K562 (cell line): Measurements from ENCODE around the gene NPIPA7. TPM values are rescaled to one million over a fixed set of nuclear protein-coding genes. Genes with fewer than 3 reads are reported as not detected.
"Not testable (repeated sequence)": the region's sequence is repeated elsewhere in the genome, so short reads cannot be mapped to it uniquely, and the experiment has no call there.

Experiments used
- ATAC-seq: fragments of 200-7000 bp; cut with Tn5 transposase; 3 replicates; pipeline ENCODE4 v1.9.1; 2020; ENCODE audit warnings: moderate library complexity
- Bru-seq: library from RNA; stranded (reverse); fragments of 400-500 nt; gene quantifications from one replicate; lab custom pipeline; 2021; lab: Mats Ljungman, UMichigan
- BruChase-seq, 2 experiments: library from RNA; stranded (reverse); fragments of 400-500 nt; gene quantifications; one replicate each; lab custom pipeline; 2021; lab: Mats Ljungman, UMichigan
- BruUV-seq: library from RNA; stranded (reverse); fragments of 400-500 nt; replicated peaks from 2 replicates; lab custom pipeline; 2021; lab: Mats Ljungman, UMichigan
- CTCF ChIA-PET: fragments of 300-600 bp; formaldehyde crosslinking; extraction: SDS; loops from one replicate; lab custom pipeline; 2021; ENCODE audit warnings: low intra/inter-chr PET ratio; lab: Yijun Ruan, JAX
- POLR2A ChIA-PET: fragments of 300-600, 350-650 bp; sonication (Branson Sonifier 250); formaldehyde crosslinking; extraction: SDS; loops from one replicate; lab custom pipeline; 2021; ENCODE audit warnings: antibody characterized with exemption, inconsistent platforms; lab: Yijun Ruan, JAX
- DNase-seq, 4 experiments: peaks; one replicate each; pipeline versions ENCODE4 v3.0.0 to v3.0.0-alpha.2; 2011 to 2018; ENCODE audit warnings: low spot score in 3 of 4, mixed read lengths in 3 of 4; ENCODE audit errors: extremely low read depth in 1 of 4
- FAIRE-seq: peaks from 2 replicates; lab custom pipeline; 2011; peaks lifted over from hg19 to GRCh38; lab: Jason Lieb, UNC
- H2AFZ ChIP-seq: 2 replicates; pipeline ENCODE4 v1.6.0; 2011; ENCODE audit warnings: low read depth, low read length, control low read depth, inconsistent platforms
- H3K27ac ChIP-seq: fragments of 200-600 bp; 3 replicates; pipeline ENCODE4 v1.8.0; 2011; ENCODE audit warnings: low read depth, mild to moderate bottlenecking, control low read depth, inconsistent platforms, low read length, moderate library complexity, mixed read lengths; ENCODE audit errors: extremely low read depth
- H3K27me3 ChIP-seq, 2 experiments: fragments of 300-600 bp in 1 of 2; 2 replicates in 1 of 2; 3 replicates in 1 of 2; pipeline versions ENCODE4 v1.6.0 to v1.8.0; 2011; ENCODE audit warnings: inconsistent platforms in 2 of 2, low read length in 2 of 2, mild to moderate bottlenecking in 1 of 2, mixed read lengths in 1 of 2, moderate library complexity in 1 of 2; ENCODE audit not compliant: control insufficient read depth in 2 of 2, insufficient read depth in 2 of 2
- H3K36me3 ChIP-seq: fragments of 300-600 bp; 3 replicates; pipeline ENCODE4 v1.8.0; 2011; ENCODE audit warnings: mild to moderate bottlenecking, low read length, inconsistent platforms; ENCODE audit not compliant: control insufficient read depth, insufficient read depth
- H3K4me1 ChIP-seq, 2 experiments: fragments of 200-600 bp in 1 of 2; replicated peaks in 1 of 2; 2 replicates in 1 of 2; 3 replicates in 1 of 2; pipeline versions ENCODE4 v1.5.1 to v1.8.0; 2011; ENCODE audit warnings: inconsistent platforms in 2 of 2, low read length in 2 of 2, mild to moderate bottlenecking in 1 of 2, mixed read lengths in 1 of 2, moderate library complexity in 1 of 2; ENCODE audit not compliant: control insufficient read depth in 2 of 2, insufficient read depth in 2 of 2
- H3K4me2 ChIP-seq: 2 replicates; pipeline ENCODE4 v1.6.1; 2011; ENCODE audit warnings: low read length, control low read depth, inconsistent platforms, mixed read lengths; ENCODE audit not compliant: insufficient read depth
- H3K4me3 ChIP-seq: fragments of 200-600 bp; sonication (generic), shearing (Covaris generic); 2 replicates; pipeline ENCODE4 v1.5.1; 2016; ENCODE audit warnings: control low read depth, inconsistent platforms
- H3K79me2 ChIP-seq: fragments of 200-600 bp; 3 replicates; pipeline ENCODE4 v1.8.0; 2011; ENCODE audit warnings: low read length, inconsistent platforms; ENCODE audit not compliant: control insufficient read depth, insufficient read depth
- H3K9ac ChIP-seq, 2 experiments: 2 replicates each; pipeline versions ENCODE4 v1.6.0 to v1.6.1; 2011; ENCODE audit warnings: low read depth in 2 of 2, low read length in 2 of 2, control low read depth in 1 of 2, inconsistent platforms in 1 of 2, mild to moderate bottlenecking in 1 of 2, mixed read lengths in 1 of 2; ENCODE audit not compliant: insufficient read depth in 1 of 2
- H3K9me1 ChIP-seq: one replicate; pipeline ENCODE4 v1.6.0; 2011; ENCODE audit warnings: inconsistent platforms, mild to moderate bottlenecking, low read length, moderate library complexity; ENCODE audit not compliant: control insufficient read depth, insufficient read depth
- H3K9me3 ChIP-seq: replicated peaks from 2 replicates; pipeline ENCODE4 v1.5.1; 2011; ENCODE audit warnings: low read depth, low read length, inconsistent platforms; ENCODE audit not compliant: control insufficient read depth, insufficient read depth
- H4K20me1 ChIP-seq: replicated peaks from 2 replicates; pipeline ENCODE4 v1.6.1; 2011; ENCODE audit warnings: low read length, inconsistent platforms, mixed read lengths; ENCODE audit not compliant: control insufficient read depth, insufficient read depth
- WGBS: fragments of 100-300 bp; shearing (Covaris generic); methylation state at CpG from one replicate; pipeline ENCODE4 v1.1.6; 2016; ENCODE audit warnings: low coverage, mixed read lengths; ENCODE audit not compliant: insufficient coverage; ENCODE audit errors: missing lambda C conversion rate; 5-methylcytosine and 5-hydroxymethylcytosine counted together
- in situ Hi-C: fragments of 300-500 bp; cut with MboI; formaldehyde crosslinking; loops from 4 replicates; pipeline ENCODE4 v1.15.0; 2018; ENCODE audit warnings: inconsistent platforms, mixed read lengths
- intact Hi-C: fragments of 100-400 bp; cut with micrococcal nuclease; formaldehyde crosslinking; loops from 2 replicates; pipeline ENCODE4 v1.14.2; 2022
- long read RNA-seq, 3 experiments: library from polyadenylated mRNA in 2 of 3; library from RNA in 1 of 3; unstranded in 2 of 3; stranded (forward) in 1 of 3; transcript quantifications; one replicate each; pipeline ENCODE4 v2.0.0, GENCODE V29; 2019 to 2022
- polyA minus RNA-seq, 3 experiments: library from RNA; depleted of rRNA, polyadenylated mRNA; stranded (reverse); fragments of >200 nt; gene quantifications; 2 replicates each; pipeline ENCODE4 v1.2.3, GENCODE V29; 2011
- polyA plus RNA-seq, 8 experiments: library from polyadenylated mRNA; depleted of rRNA in 4 of 8; stranded (reverse) in 5 of 8; unstranded in 3 of 8; fragments of >200 nt; fragmentation: Nextera tagmentation in 2 of 8; fragmentation: Illumina TruSeq in 1 of 8; extraction: Ambion mirVana in 2 of 8; extraction: Trizol in 1 of 8; gene quantifications; 2 replicates each; pipeline versions ENCODE4 v1.2.1 to v1.2.3, GENCODE V29; 2011 to 2014; ENCODE audit warnings: inconsistent platforms in 1 of 8, missing spikeins in 1 of 8
- total RNA-seq, 7 experiments: library from RNA; depleted of rRNA in 6 of 7; stranded (reverse); fragments of >200 nt in 6 of 7; fragmentation: Illumina TruSeq in 2 of 7; extraction: Trizol in 2 of 7; gene quantifications; 2 replicates each; pipeline versions ENCODE4 v1.2.1 to v1.2.3, GENCODE V29; 2011 to 2021; ENCODE audit warnings: low replicate concordance in 1 of 7

The NPIPA7 gene
- 54.7 and 103 TPM in 2 replicates for total RNA-seq (2011; cell fraction: chromatin; rRNA removed; ENCODE audit: low replicate concordance)
- 10.9 and 14.5 TPM in 2 replicates for total RNA-seq (2011; cell fraction: nucleolus; rRNA removed)
- total RNA-seq (2011; cell fraction: nucleoplasm; rRNA removed) = 39.4 and 42.4 TPM in 2 replicates
- total RNA-seq (2014; rRNA removed) = 0.86 and 2.2 TPM in 2 replicates
- 3.2 and 3.5 TPM in 2 replicates for total RNA-seq (2014; rRNA removed; fragmentation: Illumina TruSeq; extraction: Trizol)
- 4.4 and 5.4 TPM in 2 replicates for total RNA-seq (2015; rRNA removed; fragmentation: Illumina TruSeq; extraction: Trizol)
- total RNA-seq (2021) = 2.8 and 3.2 TPM in 2 replicates
- polyA plus RNA-seq (2011; rRNA removed) = 14.7 and 19.0 TPM in 2 replicates
- polyA plus RNA-seq (2011; cell fraction: cytosol; rRNA removed) = 7.9 and 9.6 TPM in 2 replicates
- polyA plus RNA-seq (2011; cell fraction: nucleus; rRNA removed) = 36.8 and 51.6 TPM in 2 replicates
- 7.1 and 13.3 TPM in 2 replicates for polyA plus RNA-seq (2012)
- 10.3 and 13.7 TPM in 2 replicates for polyA plus RNA-seq (2014; fragmentation: Illumina TruSeq; extraction: Trizol)
- polyA plus RNA-seq (2014; fragmentation: Nextera tagmentation; extraction: Ambion mirVana) = 1 to 10 TPM; 6.8 to 9.8 TPM
- polyA plus RNA-seq (2014; rRNA removed) = 2.5 and 4.3 TPM in 2 replicates
- polyA minus RNA-seq (2011; rRNA and poly(A)+ RNA removed) = 2.8 and 2.9 TPM in 2 replicates
- polyA minus RNA-seq (2011; cell fraction: cytosol; rRNA and poly(A)+ RNA removed) = not detected in 2 replicates
- polyA minus RNA-seq (2011; cell fraction: nucleus; rRNA and poly(A)+ RNA removed) = 0.40 and 2.3 TPM in 2 replicates
- percentile 19 among the genes with signal in this experiment for Bru-seq, nascent RNA
- BruChase-seq, experiment 1, labeled RNA remaining after a 2-hour chase = percentile 26 among the genes with signal in this experiment
- BruChase-seq, experiment 2, labeled RNA remaining after a 6-hour chase = percentile 31 among the genes with signal in this experiment
- long read RNA-seq, experiment 1 = 0 reads
- long read RNA-seq, experiment 2, partial matches to known transcripts = 2 of 3 reads
- long read RNA-seq, experiment 2, other reads (novel, unspliced or antisense) = 1 of 3 reads
- long read RNA-seq, experiment 3, partial matches to known transcripts = 0 of 2 reads
- long read RNA-seq, experiment 3, other reads (novel, unspliced or antisense) = 2 of 2 reads

GRCh38 chr16:16378840-16379239, at the start of gene NPIPA7:
NPIPA7 (plus strand) TSS chr16:16379140; CDS start chr16:16379245, 105 bp downstream.
- H3K79me2 ChIP-seq, H3K27me3 ChIP-seq, H3K4me1 ChIP-seq, H3K4me2 ChIP-seq, in situ Hi-C loops, H3K9me1 ChIP-seq, H3K9me3 ChIP-seq, H2AFZ ChIP-seq, POLR2A ChIA-PET, FAIRE-seq, DNase-seq, BruUV-seq, H3K9ac ChIP-seq, H4K20me1 ChIP-seq, CTCF ChIA-PET, ATAC-seq, H3K27ac ChIP-seq, H3K36me3 ChIP-seq, intact Hi-C loops, H3K4me3 ChIP-seq: not testable (repeated sequence)
- WGBS = no CpG with 5 or more reads among the region's 3 CpGs

- H3K9me1 ChIP-seq, H3K4me1 ChIP-seq, intact Hi-C loops, H4K20me1 ChIP-seq, H3K36me3 ChIP-seq, FAIRE-seq, H2AFZ ChIP-seq, H3K27me3 ChIP-seq, CTCF ChIA-PET, in situ Hi-C loops, POLR2A ChIA-PET, H3K4me3 ChIP-seq, H3K9ac ChIP-seq, H3K4me2 ChIP-seq, H3K27ac ChIP-seq, ATAC-seq, H3K79me2 ChIP-seq, DNase-seq, H3K9me3 ChIP-seq: not testable (repeated sequence)
- WGBS = 70% methylated on average over 8 of the region's 23 CpGs
- BruUV-seq = TSS peak; percentile 37
Observed at GRCh38 chr16:16331466-16331865, 47.5 kb upstream of the NPIPA7 start.

DNA sequence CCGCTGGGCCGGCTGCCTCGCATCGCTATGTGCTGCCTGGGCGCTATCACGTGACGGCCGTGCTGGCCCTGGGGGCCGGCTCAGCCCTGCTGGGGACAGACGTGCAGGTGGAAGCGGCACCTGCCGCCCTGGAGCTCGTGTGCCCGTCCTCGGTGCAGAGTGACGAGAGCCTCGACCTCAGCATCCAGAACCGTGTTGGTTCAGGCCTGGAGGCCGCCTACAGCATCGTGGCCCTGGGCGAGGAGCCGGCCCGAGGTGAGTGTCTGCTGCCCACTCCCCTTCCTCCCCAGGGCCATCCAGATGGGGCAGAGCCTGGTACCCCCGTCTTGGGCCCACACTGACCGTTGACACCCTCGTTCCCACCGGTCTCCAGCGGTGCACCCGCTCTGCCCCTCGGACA, 21.4 kb upstream of the NPIPA7 start:
- in situ Hi-C loops, H3K36me3 ChIP-seq, ATAC-seq, H4K20me1 ChIP-seq, POLR2A ChIA-PET, FAIRE-seq, H3K79me2 ChIP-seq, H3K4me3 ChIP-seq, H3K9me3 ChIP-seq, intact Hi-C loops, CTCF ChIA-PET, H2AFZ ChIP-seq, H3K4me1 ChIP-seq, H3K9ac ChIP-seq, H3K4me2 ChIP-seq, DNase-seq, H3K27me3 ChIP-seq, H3K27ac ChIP-seq, H3K9me1 ChIP-seq, BruUV-seq: not testable (repeated sequence)
- WGBS = no CpG with 5 or more reads among the region's 30 CpGs
